HG03280 (cell line): ENCODE measurements around the gene ALG12.
A peak's percentile ranks its signal among the peaks of the same experiment; 100 is the strongest.

ENCODE experiments used
- ATAC-seq: cut with Tn5 transposase; IDR thresholded peaks from one replicate; pipeline ENCODE4 v1.9.1; 2021; ENCODE audit warnings: mild to moderate bottlenecking, moderate library complexity; ENCODE audit not compliant: unreplicated experiment

The ALG12 gene

GRCh38 chr22:49933236-49934159, 15.3 kb upstream of the ALG12 start:
- ATAC-seq: no peak

GRCh38 chr22:49930596-49931412, 12.6 kb upstream of the ALG12 start:
- no peak for ATAC-seq

- ATAC-seq: no peak
Observed at GRCh38 chr22:49929994-49930575, 11.8 kb upstream of the ALG12 start.

GRCh38 chr22:49929211-49929979, 11.2 kb upstream of the ALG12 start:
- peak; percentile 45 for ATAC-seq

GRCh38 chr22:49928555-49929210, 10.4 kb upstream of the ALG12 start:
- ATAC-seq: no peak

GRCh38 chr22:49928185-49928495, 9.9 kb upstream of the ALG12 start:
- no peak for ATAC-seq

- no peak for ATAC-seq
Observed at GRCh38 chr22:49927483-49928184, 9.4 kb upstream of the ALG12 start.

GRCh38 chr22:49926916-49927315, 8.7 kb upstream of the ALG12 start:
- ATAC-seq: no peak

GRCh38 chr22:49925525-49926128, 7.4 kb upstream of the ALG12 start:
- ATAC-seq: no peak

GRCh38 chr22:49924113-49924833, 6.0 kb upstream of the ALG12 start:
- ATAC-seq: no peak

- ATAC-seq: no peak
Observed at GRCh38 chr22:49923445-49923844, 5.2 kb upstream of the ALG12 start.

GRCh38 chr22:49922926-49923325, 4.7 kb upstream of the ALG12 start:
- ATAC-seq: no peak

GRCh38 chr22:49922484-49922883, 4.2 kb upstream of the ALG12 start:
- no peak for ATAC-seq

GRCh38 chr22:49921508-49922278, 3.5 kb upstream of the ALG12 start:
- no peak for ATAC-seq

- ATAC-seq: no peak
Observed at GRCh38 chr22:49920859-49921258, 2.6 kb upstream of the ALG12 start.

- no peak for ATAC-seq
Observed at GRCh38 chr22:49918911-49919881, 958 bp upstream of the ALG12 start.

GRCh38 chr22:49916831-49917230, 1.4 kb downstream of the ALG12 start:
- ATAC-seq: no peak
